GM19463 (cell line): ENCODE results near the gene CAMKK2.
"Not testable (repeated sequence)": the region's sequence is repeated elsewhere in the genome, so short reads cannot be mapped to it uniquely, and the experiment has no call there.

Experiments used
- ATAC-seq: cut with Tn5 transposase; IDR thresholded peaks from one replicate; pipeline ENCODE4 v1.9.1; 2021; ENCODE audit warnings: mild to moderate bottlenecking, moderate library complexity; ENCODE audit not compliant: unreplicated experiment

The CAMKK2 gene

GRCh38 chr12:121296618-121297434 is at the start of gene CAMKK2:
CAMKK2 (minus strand) TSS chr12:121296709; CDS start chr12:121274526, 22,183 bp downstream.
- ATAC-seq, result peak; percentile 74

- no peak for ATAC-seq
Measured at GRCh38 chr12:121345151-121345815, 48.8 kb upstream of the CAMKK2 start.

- no peak for ATAC-seq
Measured at GRCh38 chr12:121344506-121344905, 48.0 kb upstream of the CAMKK2 start.

- no peak for ATAC-seq
Measured at GRCh38 chr12:121337416-121337815, 40.9 kb upstream of the CAMKK2 start.

- ATAC-seq, result no peak
Measured at GRCh38 chr12:121334513-121335343, 38.2 kb upstream of the CAMKK2 start.

GRCh38 chr12:121333747-121334146 is 37.2 kb upstream of the CAMKK2 start:
- no peak for ATAC-seq

- no peak for ATAC-seq
Measured at GRCh38 chr12:121331248-121331647, 34.7 kb upstream of the CAMKK2 start.

GRCh38 chr12:121330692-121331091 is 34.2 kb upstream of the CAMKK2 start:
- no peak for ATAC-seq

GRCh38 chr12:121330195-121330594 is 33.7 kb upstream of the CAMKK2 start:
- ATAC-seq, result no peak

GRCh38 chr12:121328620-121329019 is 32.1 kb upstream of the CAMKK2 start:
- ATAC-seq, result no peak

- ATAC-seq, result no peak
Measured at GRCh38 chr12:121326996-121327674, 30.6 kb upstream of the CAMKK2 start.

- no peak for ATAC-seq
Measured at GRCh38 chr12:121325922-121326396, 29.4 kb upstream of the CAMKK2 start.

- ATAC-seq, result no peak
Measured at GRCh38 chr12:121323908-121324307, 27.4 kb upstream of the CAMKK2 start.

- ATAC-seq, result no peak
Measured at GRCh38 chr12:121318121-121318520, 21.6 kb upstream of the CAMKK2 start.

GRCh38 chr12:121314431-121314830 is 17.9 kb upstream of the CAMKK2 start:
- ATAC-seq, result no peak

- ATAC-seq, result not testable (repeated sequence)
Measured at GRCh38 chr12:121310231-121310630, 13.7 kb upstream of the CAMKK2 start.

- not testable (repeated sequence) for ATAC-seq
Measured at GRCh38 chr12:121307397-121307796, 10.9 kb upstream of the CAMKK2 start.

GRCh38 chr12:121304306-121304705 is 7.8 kb upstream of the CAMKK2 start:
- no peak for ATAC-seq

GRCh38 chr12:121301876-121302275 is 5.4 kb upstream of the CAMKK2 start:
- ATAC-seq, result no peak

GRCh38 chr12:121300083-121300819 is 3.7 kb upstream of the CAMKK2 start:
- ATAC-seq, result no peak
